Activated T-cell treated with anti-CD3 and anti-CD28 coated beads, Interleukin-2, amount 50 U/mL, for 72 hours (primary cell): ENCODE measurements around the gene NGDN. TPM values are rescaled to one million over a fixed set of nuclear protein-coding genes. Genes with fewer than 3 reads are reported as not detected.
"Not testable (repeated sequence)": the region's sequence is repeated elsewhere in the genome, so short reads cannot be mapped to it uniquely, and the experiment has no call there.

Source experiments
- ATAC-seq, 2 donors: fragments of 150-1000 bp; cut with Tn5 transposase; replicated peaks in 1 of 2; 2 replicates each; pipeline ENCODE4 v1.10.0; 2021; ENCODE audit warnings: moderate library complexity in 2 of 2, mild to moderate bottlenecking in 1 of 2
- DNase-seq, 2 donors: peaks; one replicate each; pipeline ENCODE4 v3.0.0; 2021 to 2022; ENCODE audit warnings: mixed read lengths in 1 of 2
- H3K27ac Mint-ChIP-seq: one replicate; pipeline ENCODE4 v1.8.0; 2022; ENCODE audit warnings: mild to moderate bottlenecking, moderate library complexity, mixed read lengths
- H3K27me3 Mint-ChIP-seq: one replicate; pipeline ENCODE4 v1.8.0; 2022; ENCODE audit warnings: low read depth, mixed read lengths
- H3K36me3 Mint-ChIP-seq, 2 donors: one replicate each; pipeline ENCODE4 v1.8.0; 2022; ENCODE audit warnings: mixed read lengths in 2 of 2, mild to moderate bottlenecking in 1 of 2; ENCODE audit not compliant: insufficient read depth in 2 of 2
- H3K4me1 Mint-ChIP-seq: one replicate; pipeline ENCODE4 v1.8.0; 2022; ENCODE audit warnings: low read depth, mixed read lengths
- H3K4me3 Mint-ChIP-seq, 2 donors: one replicate each; pipeline ENCODE4 v1.8.0; 2022; ENCODE audit warnings: mild to moderate bottlenecking in 2 of 2, mixed read lengths in 2 of 2, moderate library complexity in 2 of 2
- H3K9me3 Mint-ChIP-seq, 2 donors: one replicate each; pipeline ENCODE4 v1.8.0; 2022; ENCODE audit warnings: mixed read lengths in 2 of 2
- total RNA-seq, 2 donors: library from RNA; stranded (reverse); gene quantifications; one replicate each; pipeline ENCODE4 v1.2.3, GENCODE V29; 2022

The NGDN gene
- total RNA-seq, 2 donors from 2014 or later, result 71.0 to 77.6 TPM

- no peaks in the 10 kb centered on the region for H3K9me3 Mint-ChIP-seq
- H3K36me3 Mint-ChIP-seq, result no peaks in the 10 kb centered on the region
- ATAC-seq, result no peak
- no peak overlapping the region for H3K4me3 Mint-ChIP-seq
- H3K27ac Mint-ChIP-seq, result no peak overlapping the region
- DNase-seq, result no peak
- H3K4me1 Mint-ChIP-seq, result peaks cover 10% of the 10 kb centered on the region
- peaks cover 23% of the 10 kb centered on the region for H3K27me3 Mint-ChIP-seq
These were observed 23.7 kb upstream of the NGDN start for GRCh38 chr14:23445773-23446172.

GRCh38 chr14:23446291-23446851 lies 23.1 kb upstream of the NGDN start:
- Mint-ChIP-seq H3K4me1 (peaks cover 10% of the 10 kb centered on the region), H3K27me3 (peaks cover 23% of the 10 kb centered on the region), H3K4me3 (no peak overlapping the region), H3K9me3 (no peaks in the 10 kb centered on the region), H3K27ac (no peak overlapping the region), H3K36me3 (no peaks in the 10 kb centered on the region)
- ATAC-seq (no peak), DNase-seq (no peak)

- ATAC-seq (peak; percentile 84 to 97), DNase-seq (no peak)
- Mint-ChIP-seq H3K4me3 (peak overlapping the region in 1 of 2 donors; percentile 61), H3K27ac (peak overlapping the region; percentile 96), H3K9me3 (no peaks in the 10 kb centered on the region), H3K27me3 (peaks cover 16% of the 10 kb centered on the region), H3K4me1 (peaks cover 10% of the 10 kb centered on the region), H3K36me3 (no peaks in the 10 kb centered on the region)
These were observed 21.8 kb upstream of the NGDN start for GRCh38 chr14:23447361-23448350.

GRCh38 chr14:23449314-23449713 lies 20.2 kb upstream of the NGDN start:
- no peak overlapping the region for H3K4me3 Mint-ChIP-seq
- peaks cover 10% of the 10 kb centered on the region for H3K4me1 Mint-ChIP-seq
- ATAC-seq, result no peak
- H3K27ac Mint-ChIP-seq, result peak overlapping the region; percentile 78
- DNase-seq, result no peak
- no peaks in the 10 kb centered on the region for H3K36me3 Mint-ChIP-seq
- peaks cover 13% of the 10 kb centered on the region for H3K27me3 Mint-ChIP-seq
- H3K9me3 Mint-ChIP-seq, result no peaks in the 10 kb centered on the region

GRCh38 chr14:23450379-23450778 lies 19.1 kb upstream of the NGDN start:
- no peaks in the 10 kb centered on the region for H3K9me3 Mint-ChIP-seq
- no peak overlapping the region for H3K4me3 Mint-ChIP-seq
- no peaks in the 10 kb centered on the region for H3K36me3 Mint-ChIP-seq
- H3K27ac Mint-ChIP-seq, result no peak overlapping the region
- ATAC-seq, result no peak
- peaks cover 15% of the 10 kb centered on the region for H3K27me3 Mint-ChIP-seq
- H3K4me1 Mint-ChIP-seq, result peaks cover 10% of the 10 kb centered on the region
- no peak for DNase-seq

GRCh38 chr14:23452237-23452636 lies 17.3 kb upstream of the NGDN start:
- no peaks in the 10 kb centered on the region for H3K9me3 Mint-ChIP-seq
- H3K4me1 Mint-ChIP-seq, result peaks cover 10% of the 10 kb centered on the region
- DNase-seq (no peak), ATAC-seq (no peak)
- H3K27me3 Mint-ChIP-seq, result peaks cover 23% of the 10 kb centered on the region
- no peak overlapping the region for H3K27ac Mint-ChIP-seq
- H3K4me3 Mint-ChIP-seq, result no peak overlapping the region
- H3K36me3 Mint-ChIP-seq, result no peaks in the 10 kb centered on the region

GRCh38 chr14:23454445-23454856 lies 15.1 kb upstream of the NGDN start:
- H3K9me3 Mint-ChIP-seq, result no peaks in the 10 kb centered on the region
- no peaks in the 10 kb centered on the region for H3K4me1 Mint-ChIP-seq
- H3K4me3 Mint-ChIP-seq, result no peak overlapping the region
- ATAC-seq (no peak), DNase-seq (no peak)
- no peaks in the 10 kb centered on the region for H3K36me3 Mint-ChIP-seq
- peaks cover 22% of the 10 kb centered on the region for H3K27me3 Mint-ChIP-seq
- H3K27ac Mint-ChIP-seq, result no peak overlapping the region

- H3K27me3 Mint-ChIP-seq, result peaks cover 37% of the 10 kb centered on the region
- not testable (repeated sequence) for ATAC-seq, DNase-seq, H3K36me3 Mint-ChIP-seq, H3K27ac Mint-ChIP-seq, H3K9me3 Mint-ChIP-seq, H3K4me3 Mint-ChIP-seq, H3K4me1 Mint-ChIP-seq
These were observed 12.5 kb upstream of the NGDN start for GRCh38 chr14:23456883-23457586.

GRCh38 chr14:23457587-23458445 lies 11.7 kb upstream of the NGDN start:
- no peaks in the 10 kb centered on the region for H3K9me3 Mint-ChIP-seq
- no peaks in the 10 kb centered on the region for H3K36me3 Mint-ChIP-seq
- H3K4me3 Mint-ChIP-seq, result no peak overlapping the region
- no peak for DNase-seq
- peaks cover 37% of the 10 kb centered on the region for H3K27me3 Mint-ChIP-seq
- no peak for ATAC-seq
- H3K4me1 Mint-ChIP-seq, result no peaks in the 10 kb centered on the region
- no peak overlapping the region for H3K27ac Mint-ChIP-seq

- Mint-ChIP-seq H3K4me3 (no peak overlapping the region), H3K27me3 (peaks cover 22% of the 10 kb centered on the region), H3K27ac (no peak overlapping the region), H3K9me3 (no peaks in the 10 kb centered on the region), H3K4me1 (no peaks in the 10 kb centered on the region), H3K36me3 (no peaks in the 10 kb centered on the region)
- ATAC-seq (no peak), DNase-seq (no peak)
These were observed 8.5 kb upstream of the NGDN start for GRCh38 chr14:23460960-23461359.

- Mint-ChIP-seq H3K4me1 (no peaks in the 10 kb centered on the region), H3K9me3 (no peaks in the 10 kb centered on the region), H3K36me3 (no peaks in the 10 kb centered on the region), H3K27ac (no peak overlapping the region), H3K4me3 (no peak overlapping the region), H3K27me3 (peaks cover 14% of the 10 kb centered on the region)
- ATAC-seq, result no peak
- DNase-seq, result no peak
These were observed 4.8 kb upstream of the NGDN start for GRCh38 chr14:23464700-23465099.

GRCh38 chr14:23465261-23465660 lies 4.2 kb upstream of the NGDN start:
- H3K27ac Mint-ChIP-seq, result no peak overlapping the region
- H3K27me3 Mint-ChIP-seq, result peaks cover 8% of the 10 kb centered on the region
- DNase-seq (no peak), ATAC-seq (no peak)
- H3K36me3 Mint-ChIP-seq, result no peaks in the 10 kb centered on the region
- H3K4me3 Mint-ChIP-seq, result no peak overlapping the region
- no peaks in the 10 kb centered on the region for H3K4me1 Mint-ChIP-seq
- H3K9me3 Mint-ChIP-seq, result no peaks in the 10 kb centered on the region
